Daoy (cell line): ENCODE data around the gene DOK7. TPM values are rescaled to one million over a fixed set of nuclear protein-coding genes. Genes with fewer than 3 reads are reported as not detected.

Experiments used
- DNase-seq: peaks from one replicate; pipeline ENCODE4 v3.0.0-alpha.2; 2015; ENCODE audit warnings: low read depth
- total RNA-seq: library from RNA; depleted of rRNA; stranded (reverse); fragments of >200 nt; shearing (Covaris generic); gene quantifications from 2 replicates; pipeline ENCODE4 v1.2.3, GENCODE V29; 2014

The DOK7 gene
- total RNA-seq, 1 experiment from 2014 or later: 0.11 TPM

DNA sequence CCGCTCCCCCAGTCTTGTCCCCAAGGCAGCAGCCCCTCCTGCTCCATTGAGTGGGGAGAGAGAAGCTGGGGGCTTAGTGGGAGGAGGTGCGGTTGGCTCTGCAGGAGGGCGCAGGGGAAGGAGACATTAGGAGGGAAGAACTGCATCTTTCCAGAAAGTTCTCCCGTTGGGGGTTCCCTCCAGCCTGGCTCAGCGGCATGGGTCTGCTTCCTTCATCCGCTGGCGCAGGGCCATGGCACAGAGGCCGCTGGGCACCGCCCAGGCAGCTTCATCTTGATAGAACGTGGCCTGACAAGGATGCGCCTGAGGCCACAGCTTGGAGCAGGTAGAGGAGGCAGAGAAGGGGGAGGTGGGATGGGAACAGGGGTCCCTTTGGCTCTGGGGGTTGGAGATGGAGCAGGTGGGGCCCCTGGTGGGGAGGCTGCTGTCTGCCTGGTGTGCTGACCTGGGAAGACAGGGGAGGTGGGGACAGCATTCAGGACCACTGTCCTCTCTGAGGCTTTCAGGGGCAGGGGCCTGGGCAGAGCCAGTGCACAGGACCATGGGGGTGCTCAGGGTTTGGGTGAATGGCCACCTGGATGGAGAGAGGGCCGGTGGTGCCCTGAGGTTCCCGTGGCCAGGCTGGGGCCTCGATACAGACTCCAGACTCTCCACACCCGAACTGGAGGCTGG lies 12.1 kb downstream of the DOK7 start:
- no peak for DNase-seq

DNA sequence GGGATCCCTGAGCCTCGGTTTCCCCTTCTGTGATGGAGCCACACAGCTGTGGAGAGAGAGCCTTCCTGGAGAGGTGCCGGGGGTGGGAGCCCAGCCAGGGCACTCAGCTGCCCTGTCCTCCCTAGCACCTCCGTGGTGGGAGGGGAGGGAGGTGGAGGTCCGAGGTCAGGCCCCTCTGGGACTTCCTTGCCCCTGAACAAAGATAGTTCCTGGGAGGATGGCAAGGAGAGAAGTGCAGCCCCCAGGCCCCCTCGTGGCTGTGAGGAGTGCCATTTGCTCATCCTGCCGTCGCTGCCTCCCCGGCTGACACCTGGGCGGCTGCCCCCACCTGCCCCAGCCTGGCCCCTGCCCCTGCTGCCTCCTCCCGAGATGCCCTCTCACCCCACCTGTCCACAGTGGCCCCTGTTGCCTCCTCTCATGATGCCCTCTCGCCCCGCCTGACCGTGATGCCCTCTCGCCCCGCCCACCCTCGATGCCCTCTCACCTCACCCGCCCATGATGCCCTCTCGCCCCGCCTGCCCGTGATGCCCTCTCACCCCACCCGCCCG lies 12.7 kb downstream of the DOK7 start:
- no peak for DNase-seq

DNA sequence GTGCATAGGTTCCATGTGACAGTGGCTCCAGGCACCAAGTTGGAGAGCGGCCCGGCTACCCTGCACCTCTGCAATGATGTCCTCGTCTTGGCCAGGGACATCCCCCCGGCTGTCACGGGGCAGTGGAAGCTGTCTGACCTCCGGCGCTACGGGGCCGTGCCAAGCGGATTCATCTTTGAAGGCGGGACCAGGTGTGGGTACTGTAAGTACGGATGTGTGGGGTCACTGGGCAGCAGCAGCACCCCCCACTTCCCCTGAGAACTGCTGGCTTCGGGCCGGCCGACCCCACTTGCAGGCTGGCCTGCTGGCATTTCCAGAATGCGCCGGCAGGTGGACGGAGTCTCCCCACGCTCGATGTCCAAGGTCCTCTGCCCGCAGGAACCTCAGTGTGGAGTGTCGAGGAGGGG lies 13.2 kb downstream of the DOK7 start:
- DNase-seq: no peak

DNA sequence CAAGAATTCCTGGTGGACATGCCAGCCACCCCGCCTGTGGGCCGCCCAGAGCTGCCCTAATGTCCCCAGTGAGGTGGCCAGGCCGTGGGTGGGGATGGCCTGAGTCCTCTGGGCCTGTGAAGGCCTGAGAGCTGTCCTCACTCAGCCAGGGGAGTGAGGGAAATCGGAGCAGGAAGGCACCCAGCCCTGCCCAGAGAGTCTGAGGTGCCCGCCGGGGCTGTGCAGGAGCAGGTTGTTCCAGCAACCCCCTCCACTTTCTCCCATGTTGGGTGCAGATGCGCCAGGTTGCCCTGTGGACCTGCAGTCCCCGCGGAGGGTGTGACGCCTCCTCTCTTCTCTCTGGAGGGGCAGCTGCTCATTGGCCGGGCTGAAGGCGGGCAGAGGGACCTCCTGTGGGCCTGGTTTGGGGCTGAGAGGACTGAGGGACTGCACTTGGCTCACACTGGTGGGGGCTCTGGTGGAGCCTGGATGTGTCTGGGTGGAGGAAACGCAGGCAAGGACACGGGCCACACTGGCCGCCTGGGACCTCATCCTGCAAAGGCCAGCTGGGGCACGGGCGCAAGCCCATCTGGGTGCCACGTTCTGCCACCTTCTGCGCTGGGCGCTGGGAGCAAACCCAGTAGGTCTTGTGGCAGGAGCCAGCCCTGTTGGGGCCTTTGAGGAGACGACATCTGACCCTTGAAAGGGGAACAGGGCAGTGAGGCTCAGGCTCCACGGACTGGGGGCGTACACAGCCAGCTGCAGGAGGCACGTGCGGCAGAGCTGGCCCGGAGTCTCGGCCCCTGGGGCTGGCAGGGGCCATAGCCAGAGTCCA lies 14.0 kb downstream of the DOK7 start:
- DNase-seq: no peak

DNA sequence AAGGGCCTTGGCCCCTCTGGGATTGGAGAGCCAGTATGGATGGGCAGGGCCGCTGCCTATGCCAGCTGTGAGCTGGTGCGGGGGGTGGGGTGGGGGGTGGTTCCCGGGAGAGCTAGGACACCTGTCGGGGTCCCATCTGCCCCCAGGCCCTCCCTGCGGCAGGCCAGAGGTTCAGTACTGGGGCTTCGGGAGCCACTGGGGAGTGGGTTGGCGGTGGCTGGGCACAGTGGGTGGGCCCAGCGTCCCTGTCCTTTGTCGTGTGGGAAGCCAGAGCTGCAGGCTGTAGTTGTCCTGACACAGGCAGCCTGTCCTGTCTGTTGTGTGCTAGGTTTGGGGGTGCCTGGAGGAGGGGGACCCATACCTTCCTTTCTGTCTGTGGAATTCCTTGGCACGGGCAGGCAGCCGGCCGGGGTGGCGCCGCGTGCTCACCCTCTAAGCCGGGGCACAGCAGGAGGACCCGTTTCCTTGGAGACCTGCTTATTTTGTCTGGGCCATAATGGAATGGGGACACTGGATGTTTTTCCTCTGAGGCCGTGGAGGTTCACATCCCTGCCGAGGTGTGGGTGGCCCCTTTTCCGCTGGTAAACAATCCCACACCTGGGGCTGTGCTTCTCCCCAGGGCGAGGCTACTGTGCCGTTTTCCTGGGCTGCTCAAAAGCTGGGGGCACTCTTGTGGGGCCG lies 14.8 kb downstream of the DOK7 start:
- DNase-seq: no peak

DNA sequence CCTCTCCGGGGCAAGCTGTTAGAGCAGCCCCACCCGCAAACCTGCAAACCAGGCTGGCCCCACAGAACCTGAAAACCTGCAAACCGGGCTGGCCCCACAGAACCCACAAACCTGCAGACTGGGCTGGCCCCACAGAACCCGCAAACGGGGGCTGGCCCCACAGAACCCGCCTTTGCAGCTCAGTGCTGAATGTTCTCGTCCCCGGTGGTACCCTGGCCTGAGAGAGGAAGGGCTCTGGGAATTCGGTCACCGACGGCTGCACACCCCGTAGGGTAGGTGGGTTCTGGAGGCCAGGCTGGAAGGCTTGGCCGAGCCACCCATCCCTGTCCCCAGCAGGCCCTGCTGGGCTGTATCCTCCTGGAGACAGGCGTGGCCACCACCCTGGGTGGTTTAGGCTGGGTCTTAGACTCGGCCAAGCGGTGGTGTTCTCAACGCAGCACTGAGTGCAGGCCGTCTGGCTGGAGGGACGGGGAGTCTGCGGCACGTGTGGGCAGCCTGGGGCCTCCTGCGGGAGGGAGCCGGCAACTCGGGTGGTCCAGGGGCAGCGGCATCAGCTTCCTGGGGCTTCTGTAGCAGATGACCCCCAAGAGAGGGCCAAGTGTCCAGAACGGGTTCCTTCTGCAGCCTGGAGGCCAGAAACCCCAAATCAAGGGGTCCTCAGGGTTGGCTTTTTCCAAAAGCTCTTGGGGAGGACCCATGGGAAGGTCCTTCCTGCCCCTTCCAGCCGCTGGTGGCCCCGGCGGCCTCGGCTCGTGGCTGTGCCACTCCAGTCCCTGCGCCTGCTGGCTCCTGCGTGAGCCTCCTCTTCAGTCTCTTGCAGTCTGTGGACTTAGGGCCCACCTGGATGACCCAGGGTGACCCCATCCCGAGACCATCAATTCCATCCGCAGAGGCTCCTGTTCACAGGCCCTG lies 15.6 kb downstream of the DOK7 start:
- no peak for DNase-seq

DNA sequence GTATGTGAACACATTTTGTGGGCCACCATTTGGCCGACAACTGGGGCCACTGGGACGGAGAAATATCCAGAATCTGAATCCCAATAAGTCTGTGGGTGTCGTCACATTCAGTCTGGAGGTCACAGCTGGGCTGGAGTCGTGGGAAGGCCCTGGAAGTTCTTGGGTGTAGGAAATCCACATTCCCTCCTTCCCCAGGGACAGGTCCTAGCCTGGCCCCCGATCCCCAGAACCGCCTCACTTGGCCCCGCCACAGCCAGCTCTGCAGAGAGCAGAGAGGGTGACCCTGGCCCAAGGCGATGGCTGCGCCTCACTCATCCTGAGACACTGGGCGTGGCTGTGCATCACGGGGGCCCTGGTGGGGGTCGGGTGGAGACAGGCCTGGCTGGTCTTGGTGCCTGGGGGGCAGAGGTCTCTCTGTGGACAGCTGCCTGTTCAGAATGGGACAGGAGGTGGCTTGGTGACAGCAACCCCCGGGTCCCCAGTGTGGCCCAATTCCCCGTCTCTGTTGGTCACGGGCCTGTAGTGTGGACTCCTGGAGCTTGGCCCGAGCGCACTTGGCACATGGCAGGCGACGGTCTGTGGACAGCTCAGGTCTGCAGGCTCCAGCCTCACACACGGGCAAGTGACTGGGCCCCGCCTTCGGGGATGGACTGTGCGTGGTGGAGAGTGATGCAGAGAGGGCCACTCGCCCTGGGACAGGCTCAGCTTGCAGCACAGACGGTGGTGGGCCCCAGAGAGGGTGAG lies 16.4 kb downstream of the DOK7 start:
- no peak for DNase-seq

DNA sequence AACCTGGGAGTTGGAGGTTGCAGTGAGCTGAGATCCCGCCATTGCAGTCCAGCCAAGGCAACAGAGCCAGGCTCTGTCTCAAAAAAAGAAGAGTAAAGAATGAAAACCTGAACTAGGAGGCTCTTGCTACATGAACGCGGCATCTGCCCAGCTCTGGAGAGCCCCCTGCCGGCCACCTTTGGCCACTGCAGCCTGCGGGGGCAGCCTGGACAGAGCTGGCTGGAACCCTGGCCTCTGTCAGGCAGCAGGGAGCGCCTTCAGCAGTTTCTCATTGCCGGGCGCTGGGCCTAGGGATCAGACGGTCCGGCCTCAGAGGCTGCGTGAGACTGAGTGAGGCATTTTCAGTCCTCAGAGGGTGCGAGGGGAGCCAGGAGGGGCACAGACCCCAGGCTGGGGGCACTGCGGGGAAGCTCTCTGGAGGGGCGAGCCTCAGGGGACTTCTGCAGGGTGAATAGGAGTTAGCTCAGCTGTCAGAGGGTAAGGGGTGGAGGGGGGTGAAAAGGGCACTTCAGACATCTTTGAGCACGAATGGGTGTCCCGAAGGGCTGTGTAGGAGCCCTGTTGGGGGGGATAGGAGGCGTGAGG lies 17.5 kb downstream of the DOK7 start:
- DNase-seq: peak; percentile 79

DNA sequence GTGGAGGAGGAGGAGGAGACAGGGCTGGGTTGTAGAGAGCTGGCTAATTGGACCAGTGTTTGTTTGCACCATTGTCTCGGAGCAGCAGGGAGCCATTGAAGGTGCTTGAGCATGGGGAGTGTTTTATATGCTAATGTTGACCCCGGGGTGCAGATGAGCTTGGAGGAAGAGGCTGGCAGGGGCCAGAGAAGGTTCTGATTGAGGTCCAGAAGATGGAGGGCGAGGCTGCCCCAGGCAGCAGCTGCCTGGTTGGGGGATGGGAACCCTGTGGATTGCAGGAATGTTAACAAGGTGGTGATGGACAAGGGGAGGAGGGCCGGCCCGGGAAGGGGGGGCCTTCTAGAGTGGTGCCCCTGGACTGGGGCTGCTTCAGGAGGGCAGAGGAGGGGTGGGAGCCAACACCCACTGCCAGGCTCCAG lies 18.0 kb downstream of the DOK7 start:
- DNase-seq: no peak

DNA sequence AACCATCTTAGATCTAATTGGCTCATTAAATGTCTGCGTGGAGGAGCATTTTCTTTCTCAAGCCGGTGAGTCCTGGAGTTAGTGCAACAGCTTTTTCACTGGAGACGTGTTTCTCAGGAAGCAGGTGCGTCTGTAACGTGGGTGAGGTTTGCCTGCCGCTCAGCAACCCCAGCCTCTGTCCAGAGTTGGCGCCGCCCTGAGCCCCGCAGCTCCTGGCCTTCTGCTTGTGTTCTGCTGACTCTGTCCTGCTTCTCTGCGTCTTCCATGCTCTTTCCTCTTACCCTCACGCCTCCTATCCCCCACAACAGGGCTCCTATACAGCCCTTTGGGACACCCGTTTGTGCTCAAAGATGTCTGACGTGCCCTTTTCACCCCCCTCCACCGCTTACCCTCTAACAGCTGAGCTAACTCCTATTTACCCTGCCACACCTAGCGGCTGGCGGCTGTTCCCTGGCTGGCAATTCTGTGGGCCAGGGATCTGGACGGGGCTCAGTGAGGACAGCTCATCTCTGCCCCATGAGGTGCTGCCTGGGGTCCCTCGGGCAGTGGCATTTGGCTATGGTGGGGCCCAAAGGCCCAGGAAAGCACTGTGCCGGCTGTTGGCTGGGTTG lies 18.8 kb downstream of the DOK7 start:
- no peak for DNase-seq

DNA sequence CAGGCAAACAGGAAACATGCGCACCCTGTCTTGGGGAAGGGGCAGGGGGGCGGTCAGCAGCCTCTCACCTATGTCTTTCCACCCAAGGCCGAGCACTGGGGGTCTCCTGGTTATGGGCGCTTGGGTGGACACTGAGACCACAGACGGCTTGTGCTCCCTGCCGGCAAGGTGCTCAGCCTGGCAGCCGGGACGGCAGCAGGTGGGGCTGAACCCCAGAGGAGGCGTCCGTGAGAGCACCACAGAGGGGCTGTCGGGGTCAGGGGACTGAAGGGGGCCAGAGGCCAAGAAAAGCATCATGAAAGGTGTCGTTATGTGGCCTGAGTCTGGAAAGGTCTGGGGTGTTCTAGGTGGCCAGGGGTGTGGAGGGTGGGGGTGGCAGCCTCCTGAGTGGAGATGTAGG lies 19.6 kb downstream of the DOK7 start:
- no peak for DNase-seq

DNA sequence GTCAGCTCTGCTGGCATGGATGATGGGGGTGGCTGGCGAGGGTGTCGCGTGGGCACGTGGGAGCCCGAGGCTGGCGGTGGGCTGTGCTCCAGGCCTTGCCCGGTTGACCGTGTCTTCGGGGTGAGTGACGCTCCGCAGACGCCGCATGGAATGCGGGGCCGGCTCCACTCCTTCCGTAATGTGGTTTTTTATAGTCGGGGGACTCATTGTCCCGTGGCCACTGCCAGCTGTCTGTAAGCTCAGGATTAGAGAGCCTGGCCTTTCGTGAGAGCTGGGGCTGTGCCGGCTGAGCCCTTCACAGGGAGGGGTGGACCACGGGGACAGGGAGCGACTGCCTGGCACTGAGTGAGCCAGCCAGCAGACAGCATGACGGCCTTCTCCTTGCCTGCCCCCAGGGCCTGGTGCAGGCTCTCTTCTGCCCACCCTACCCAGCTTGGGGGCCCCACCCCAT lies 20.4 kb downstream of the DOK7 start:
- DNase-seq: no peak

DNA sequence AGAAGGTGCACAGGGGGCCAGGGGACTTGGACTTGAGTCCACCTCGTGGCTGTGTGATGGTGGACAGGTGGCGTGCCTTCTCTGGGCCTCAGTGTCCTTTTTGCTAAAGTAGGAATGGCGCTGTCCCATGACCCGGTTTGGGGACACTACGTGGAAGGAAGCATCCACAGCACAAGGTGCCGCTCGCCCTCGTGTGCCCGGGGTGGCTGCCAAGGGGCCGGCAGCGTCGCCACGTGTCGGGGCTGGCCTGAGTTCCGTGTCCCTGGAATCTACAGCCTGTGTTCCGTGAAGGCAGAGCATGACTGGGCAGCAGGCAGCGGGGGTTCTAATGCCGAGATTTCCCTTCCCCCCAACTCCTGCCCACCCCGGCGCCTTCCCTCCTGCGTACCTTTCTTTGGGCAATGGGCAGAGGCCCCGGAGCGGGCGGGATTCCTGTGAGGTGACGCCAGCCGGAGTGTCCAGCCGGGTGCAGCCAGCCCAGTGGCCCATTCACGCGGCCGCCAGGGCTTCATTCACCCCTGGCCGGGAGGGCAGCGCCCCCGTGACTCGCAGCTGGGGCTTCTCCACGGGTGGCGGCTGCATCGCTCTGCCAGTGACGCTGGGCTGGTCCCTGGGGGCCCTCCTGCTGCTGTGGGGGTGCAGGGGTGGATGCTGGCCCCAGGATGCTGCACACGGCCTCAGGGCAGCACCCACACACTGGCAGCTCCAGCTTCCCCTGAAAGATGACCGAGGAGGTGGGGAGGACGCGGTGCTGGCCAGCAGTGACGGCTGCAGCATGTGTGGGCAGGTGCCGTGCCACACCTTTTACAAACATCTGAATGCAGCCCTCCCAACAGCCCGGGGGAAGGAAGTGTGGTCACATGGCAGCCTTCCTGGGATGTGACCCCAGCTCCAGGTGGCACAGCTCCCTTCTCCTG lies 21.2 kb downstream of the DOK7 start:
- no peak for DNase-seq

DNA sequence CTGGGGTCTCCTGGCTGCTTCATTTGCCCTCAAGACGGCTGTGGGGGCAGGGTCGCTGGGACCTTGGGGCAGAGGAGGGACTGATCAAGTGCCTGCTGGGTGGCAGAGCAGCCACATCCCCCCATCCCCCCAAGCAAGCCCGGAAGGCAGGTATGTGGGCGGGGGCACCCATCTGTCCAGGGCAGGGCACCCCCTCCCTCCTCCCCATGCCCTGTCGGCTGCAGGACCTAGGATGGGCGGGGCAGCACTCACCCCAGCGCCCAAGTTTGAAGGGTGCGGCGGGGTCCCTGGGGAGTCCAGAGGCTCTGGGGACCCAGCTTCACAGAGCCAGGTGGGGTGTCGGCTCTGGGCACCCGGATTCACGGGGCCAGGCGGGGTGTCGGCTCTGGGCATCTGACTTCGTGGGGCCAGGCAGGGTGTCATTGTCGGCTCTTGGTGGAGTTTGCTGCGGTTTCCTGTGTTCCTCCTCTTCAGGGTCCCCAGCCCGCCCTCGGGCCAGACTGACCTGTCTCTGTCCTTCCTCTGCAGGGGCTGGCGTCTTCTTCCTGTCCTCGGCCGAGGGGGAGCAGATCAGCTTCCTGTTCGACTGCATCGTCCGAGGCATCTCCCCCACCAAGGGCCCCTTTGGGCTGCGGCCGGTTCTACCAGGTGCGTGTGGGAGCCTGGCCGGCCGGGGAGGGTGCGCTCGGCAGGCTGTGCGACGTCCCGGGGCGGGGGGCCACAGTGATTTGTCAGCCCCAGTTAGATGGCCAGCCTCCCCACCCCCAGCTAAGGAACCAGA lies 22.1 kb downstream of the DOK7 start:
- no peak for DNase-seq

DNA sequence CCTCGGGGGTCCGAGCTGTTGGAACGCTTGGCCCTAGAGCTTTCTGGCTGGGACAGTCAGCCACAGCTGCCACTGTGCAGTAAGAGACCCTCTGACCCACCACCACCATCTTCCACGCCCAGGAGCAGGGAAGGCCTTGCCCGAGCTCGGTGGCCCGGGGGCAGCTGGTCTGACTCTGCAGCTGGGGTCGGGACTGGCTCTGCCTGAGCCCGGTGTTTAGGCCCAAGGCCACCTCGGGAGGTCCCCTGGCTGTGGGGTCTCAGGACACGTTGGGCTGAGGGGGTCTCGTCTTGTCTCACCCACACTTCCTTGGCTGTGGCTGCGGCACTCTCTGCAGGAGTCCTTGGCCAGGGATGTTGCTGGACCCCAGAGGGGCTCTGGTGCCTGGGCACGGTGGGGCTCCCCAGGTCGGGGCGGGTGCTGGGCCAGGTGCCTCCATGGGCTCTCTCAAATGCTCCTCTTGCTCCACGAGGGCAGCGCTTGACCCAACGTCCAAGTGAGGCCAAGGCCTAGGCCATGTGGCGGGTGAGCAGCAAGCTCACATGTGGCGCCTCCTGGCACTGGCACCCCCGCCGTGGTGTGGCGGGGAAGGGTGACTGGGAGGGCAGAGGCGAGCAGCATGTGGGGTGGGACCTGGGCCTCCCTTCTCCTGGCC lies 22.9 kb downstream of the DOK7 start:
- no peak for DNase-seq

DNA sequence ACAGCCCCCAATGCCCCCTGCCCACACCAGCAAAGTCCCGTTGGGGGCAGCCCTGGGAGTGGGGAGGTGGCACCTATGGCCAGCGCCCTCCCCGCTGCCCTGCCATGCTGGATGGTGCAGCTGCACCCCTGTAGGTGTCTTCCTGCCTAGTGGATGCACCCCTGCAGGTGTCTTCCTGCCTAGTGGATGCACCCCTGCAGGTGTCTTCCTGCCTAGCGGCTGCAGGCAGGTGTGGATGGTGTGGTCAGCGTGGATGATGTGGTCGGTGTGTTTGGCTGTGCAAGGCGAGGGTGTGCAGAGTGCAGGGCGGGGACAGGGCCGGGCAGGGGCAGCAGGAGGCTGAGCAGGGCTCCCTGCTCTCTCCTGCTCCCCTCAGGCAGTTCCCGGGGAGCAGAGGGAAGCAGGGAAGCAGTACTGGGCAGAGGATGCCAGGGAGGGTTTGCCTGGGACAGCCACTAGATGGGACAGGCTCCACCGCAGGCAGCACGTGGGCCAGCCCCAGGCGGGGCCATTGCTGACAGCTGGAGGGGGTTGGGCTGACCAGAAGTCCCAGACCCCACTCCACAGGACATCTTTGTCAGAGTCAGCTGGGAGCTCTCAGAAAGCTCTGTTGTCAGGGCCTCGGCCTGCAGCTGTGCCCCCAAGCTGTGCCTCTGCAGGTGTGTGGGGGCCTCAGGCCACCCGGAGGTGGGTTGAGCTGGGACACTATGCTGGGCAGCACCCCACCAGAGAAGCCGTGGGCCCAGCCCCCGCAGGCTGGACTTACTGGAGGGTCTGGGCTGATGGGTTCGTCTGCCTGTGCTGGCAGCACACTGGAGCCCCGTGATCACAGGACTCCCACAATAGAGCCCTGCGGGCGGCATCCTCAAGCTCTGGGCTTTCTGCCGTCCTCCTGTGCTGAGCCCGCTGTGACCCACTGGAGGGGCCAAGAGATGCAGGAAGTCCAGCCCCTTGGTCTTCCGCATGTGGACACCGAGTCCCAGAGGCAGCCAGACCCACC lies 23.7 kb downstream of the DOK7 start:
- DNase-seq: no peak
